Keratinocyte (primary cell): ENCODE results near the gene APRT. TPM values are rescaled to one million over a fixed set of nuclear protein-coding genes. Genes with fewer than 3 reads are reported as not detected.

ENCODE experiments used
- DNase-seq: peaks from one replicate; pipeline ENCODE4 v3.0.0-alpha.2; 2011; ENCODE audit warnings: low read depth, missing footprints, low spot score
- FAIRE-seq: peaks from 2 replicates; lab custom pipeline; 2011; peaks lifted over from hg19 to GRCh38; lab: Jason Lieb, UNC
- H2AFZ ChIP-seq: 2 replicates; pipeline ENCODE4 v1.6.0; 2012; ENCODE audit warnings: low read length, control low read depth, inconsistent platforms; ENCODE audit not compliant: control insufficient read depth
- H3K27ac ChIP-seq: 2 replicates; pipeline ENCODE4 v1.5.1; 2011; ENCODE audit warnings: low read length; ENCODE audit not compliant: control insufficient read depth, insufficient read depth
- H3K27me3 ChIP-seq: 3 replicates; pipeline ENCODE4 v1.6.0; 2011; ENCODE audit warnings: low read length; ENCODE audit not compliant: control insufficient read depth, insufficient read depth; ENCODE audit errors: extremely low read depth
- H3K36me3 ChIP-seq, 2 experiments: 2 replicates in 1 of 2; 3 replicates in 1 of 2; pipeline ENCODE4 v1.5.1; 2011; ENCODE audit warnings: low read length in 2 of 2, mild to moderate bottlenecking in 1 of 2; ENCODE audit not compliant: control insufficient read depth in 2 of 2, insufficient read depth in 2 of 2; ENCODE audit errors: extremely low read depth in 1 of 2
- H3K4me1 ChIP-seq: 3 replicates; pipeline ENCODE4 v1.5.1; 2011; ENCODE audit warnings: low read length; ENCODE audit not compliant: control insufficient read depth, insufficient read depth; ENCODE audit errors: extremely low read depth
- H3K4me2 ChIP-seq: 3 replicates; pipeline ENCODE4 v1.6.0; 2011; ENCODE audit warnings: low read depth, low read length; ENCODE audit not compliant: control insufficient read depth, insufficient read depth; ENCODE audit errors: extremely low read depth
- H3K4me3 ChIP-seq, 3 experiments: fragments of 200-600 bp in 1 of 3; sonication (generic) in 1 of 3; 2 replicates in 2 of 3; 3 replicates in 1 of 3; pipeline ENCODE4 v1.5.1; 2011 to 2016; ENCODE audit warnings: low read length in 3 of 3, mild to moderate bottlenecking in 3 of 3, control low read depth in 2 of 3, inconsistent platforms in 1 of 3, low read depth in 1 of 3, mixed read lengths in 1 of 3, mixed run types in 1 of 3, moderate library complexity in 1 of 3; ENCODE audit not compliant: control insufficient read depth in 2 of 3, insufficient read depth in 2 of 3; ENCODE audit errors: extremely low read depth in 1 of 3
- H3K79me2 ChIP-seq: 2 replicates; pipeline ENCODE4 v1.6.0; 2012; ENCODE audit warnings: low read length; ENCODE audit not compliant: control insufficient read depth, insufficient read depth
- H3K9ac ChIP-seq: 3 replicates; pipeline ENCODE4 v1.6.0; 2011; ENCODE audit warnings: low read length; ENCODE audit not compliant: control insufficient read depth, insufficient read depth; ENCODE audit errors: extremely low read depth
- H3K9me1 ChIP-seq: 3 replicates; pipeline ENCODE4 v1.6.0; 2011; ENCODE audit warnings: low read length; ENCODE audit not compliant: control insufficient read depth, insufficient read depth; ENCODE audit errors: extremely low read depth
- H3K9me3 ChIP-seq: 2 replicates; pipeline ENCODE4 v1.5.1; 2012; ENCODE audit warnings: low read depth, low read length; ENCODE audit not compliant: control insufficient read depth
- H4K20me1 ChIP-seq: 3 replicates; pipeline ENCODE4 v1.6.0; 2011; ENCODE audit warnings: low read length; ENCODE audit not compliant: control insufficient read depth, insufficient read depth; ENCODE audit errors: extremely low read depth
- CTCF ChIP-seq, 3 experiments: IDR thresholded peaks in 1 of 3; conservative IDR thresholded peaks in 1 of 3; optimal IDR thresholded peaks in 1 of 3; 2 replicates in 2 of 3; 3 replicates in 1 of 3; pipeline versions ENCODE3 to v1.5.1; 2011; ENCODE audit warnings: low read length in 3 of 3, mild to moderate bottlenecking in 3 of 3, moderate library complexity in 2 of 3, control low read depth in 1 of 3, inconsistent platforms in 1 of 3; ENCODE audit not compliant: insufficient read depth in 2 of 3; ENCODE audit errors: extremely low read depth in 1 of 3
- EZH2 ChIP-seq: IDR thresholded peaks from one replicate; pipeline ENCODE4 v1.6.1; 2012; ENCODE audit warnings: inconsistent platforms, mild to moderate bottlenecking, low read length, moderate library complexity
- dilution Hi-C: fragments of 300-500 bp; cut with MboI; formaldehyde crosslinking; loops from one replicate; pipeline ENCODE4 v1.7.0; 2020; ENCODE audit warnings: low sequenced_read_pairs; ENCODE audit not compliant: extremely low pct_ligation_motif_present
- polyA plus RNA-seq, 5 experiments: library from polyadenylated mRNA; depleted of rRNA in 3 of 5; stranded (reverse) in 3 of 5; stranded (forward) in 1 of 5; unstranded in 1 of 5; fragments of >200 nt; gene quantifications; 1 replicate in 1 of 5; 2 replicates in 3 of 5; 3 replicates in 1 of 5; pipeline versions ENCODE4 v1.2.1 to v1.2.3, GENCODE V29; 2011 to 2012; ENCODE audit warnings: missing spikeins in 2 of 5, low read depth in 1 of 5, low replicate concordance in 1 of 5

APRT gene
- polyA plus RNA-seq, 1 donor (not counting 4 experiments of a cell fraction or from before 2014, with no cell fraction given) = 106 TPM

GRCh38 chr16:88759976-88760350, 51.8 kb downstream of the APRT start:
- Histone ChIP-seq H3K4me3 (no peak overlapping the region), H3K27ac (no peak overlapping the region), H3K4me1 (peaks cover 28% of the 10 kb centered on the region), H4K20me1 (peaks cover 35% of the 10 kb centered on the region), H3K9me1 (peaks cover 2% of the 10 kb centered on the region), H3K9me3 (no peaks in the 10 kb centered on the region), H3K9ac (no peak overlapping the region), H2AFZ (no peak overlapping the region), H3K4me2 (no peak overlapping the region), H3K27me3 (no peaks in the 10 kb centered on the region), H3K79me2 (peaks cover 85% of the 10 kb centered on the region), H3K36me3 (peaks cover 26 to 27% of the 10 kb centered on the region in 2 experiments)
- FAIRE-seq (no peak), DNase-seq (no peak)
- dilution Hi-C loops = loop anchor here (25.0 kb wide), 1 partner anchor 98 kb away; the partner anchor contains the start of genes CYBA and MVD
- TF ChIP-seq EZH2 = no peak
- no peak for TF ChIP-seq CTCF (optimal IDR thresholded peaks at IDR 0.05 in 1 of 3, IDR thresholded peaks at IDR 0.05 in 1 of 3, conservative IDR thresholded peaks at IDR 0.05 in 1 of 3; ENCODE audit: extremely low read depth in 1 of 3, insufficient read depth in 2 of 3, low read length in 3 of 3)

Other genes with a start within 250 kb of the APRT start
- 6.0 to 18.4 TPM (median 7.5 TPM) in 3 replicates for gene ZC3H18, start 241.5 kb downstream of the APRT start, polyA plus RNA-seq
- not detected in 3 replicates for gene IL17C, start 173.4 kb downstream of the APRT start, polyA plus RNA-seq
- 4.4 to 22.7 TPM (median 7.7 TPM) in 3 replicates for gene CYBA, start 160.9 kb downstream of the APRT start, polyA plus RNA-seq
- 59.6 to 85.7 TPM (median 70.6 TPM) in 3 replicates for gene MVD, start 148.8 kb downstream of the APRT start, polyA plus RNA-seq
- gene SNAI3, start 125.4 kb downstream of the APRT start, polyA plus RNA-seq = not detected in 3 replicates
- gene RNF166, start 105.5 kb downstream of the APRT start, polyA plus RNA-seq = 3.2 to 4.7 TPM (median 3.4 TPM) in 3 replicates
- 6.3 to 10.0 TPM (median 7.4 TPM) in 3 replicates for gene CTU2, start 105.4 kb downstream of the APRT start, polyA plus RNA-seq
- gene PIEZO1, start 26.7 kb downstream of the APRT start, polyA plus RNA-seq = 62.8 to 136 TPM (median 120 TPM) in 3 replicates
- 1.0 to 4.9 TPM (median 2.0 TPM) in 3 replicates for gene CDT1, start 8.1 kb downstream of the APRT start, polyA plus RNA-seq
- 8.3 to 9.6 TPM (median 9.3 TPM) in 3 replicates for gene GALNS, start 45.0 kb upstream of the APRT start, polyA plus RNA-seq
- gene TRAPPC2L, start 45.2 kb upstream of the APRT start, polyA plus RNA-seq = 49.5 to 170 TPM (median 139 TPM) in 3 replicates
- not detected in 3 replicates for gene PABPN1L, start 54.7 kb upstream of the APRT start, polyA plus RNA-seq
- gene CBFA2T3, start 165.3 kb upstream of the APRT start, polyA plus RNA-seq = 0.08 to 0.24 TPM (median 0.18 TPM) in 3 replicates